Measurements from ENCODE around the gene SFTPA1. TPM values are rescaled to one million over a fixed set of nuclear protein-coding genes. Genes with fewer than 3 reads are reported as not detected.
A peak's percentile ranks its signal among the peaks of the same experiment; 100 is the strongest.
"Not testable (repeated sequence)": the region's sequence is repeated elsewhere in the genome, so short reads cannot be mapped to it uniquely, and the experiment has no call there.

Gene SFTPA1
- total RNA-seq, 2 donors from 2014 or later = not detected

DNA sequence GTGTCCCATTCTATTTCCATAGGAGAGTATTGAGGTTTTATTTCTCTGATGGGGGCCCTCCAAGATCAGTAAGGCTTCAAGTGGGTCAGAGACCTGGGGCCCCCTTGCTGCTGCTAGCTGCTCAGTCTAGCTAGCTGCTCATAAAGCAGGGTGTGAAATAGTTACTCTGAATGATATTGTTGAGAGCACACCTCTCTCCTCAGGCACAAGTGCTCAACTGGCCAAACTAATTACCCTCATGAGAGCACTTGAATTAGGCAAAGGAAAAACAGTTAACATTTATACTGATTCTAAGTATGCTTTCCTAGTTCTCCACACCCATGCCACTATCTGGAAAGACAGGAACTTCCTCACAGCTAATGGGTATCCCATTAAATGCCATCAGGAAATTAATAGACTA is 5.4 kb upstream of the SFTPA1 start:
- DNase-seq (no peak), ATAC-seq (no peak)
- intact Hi-C loops (cut with DNase I, micrococcal nuclease) = no loop called here

DNA sequence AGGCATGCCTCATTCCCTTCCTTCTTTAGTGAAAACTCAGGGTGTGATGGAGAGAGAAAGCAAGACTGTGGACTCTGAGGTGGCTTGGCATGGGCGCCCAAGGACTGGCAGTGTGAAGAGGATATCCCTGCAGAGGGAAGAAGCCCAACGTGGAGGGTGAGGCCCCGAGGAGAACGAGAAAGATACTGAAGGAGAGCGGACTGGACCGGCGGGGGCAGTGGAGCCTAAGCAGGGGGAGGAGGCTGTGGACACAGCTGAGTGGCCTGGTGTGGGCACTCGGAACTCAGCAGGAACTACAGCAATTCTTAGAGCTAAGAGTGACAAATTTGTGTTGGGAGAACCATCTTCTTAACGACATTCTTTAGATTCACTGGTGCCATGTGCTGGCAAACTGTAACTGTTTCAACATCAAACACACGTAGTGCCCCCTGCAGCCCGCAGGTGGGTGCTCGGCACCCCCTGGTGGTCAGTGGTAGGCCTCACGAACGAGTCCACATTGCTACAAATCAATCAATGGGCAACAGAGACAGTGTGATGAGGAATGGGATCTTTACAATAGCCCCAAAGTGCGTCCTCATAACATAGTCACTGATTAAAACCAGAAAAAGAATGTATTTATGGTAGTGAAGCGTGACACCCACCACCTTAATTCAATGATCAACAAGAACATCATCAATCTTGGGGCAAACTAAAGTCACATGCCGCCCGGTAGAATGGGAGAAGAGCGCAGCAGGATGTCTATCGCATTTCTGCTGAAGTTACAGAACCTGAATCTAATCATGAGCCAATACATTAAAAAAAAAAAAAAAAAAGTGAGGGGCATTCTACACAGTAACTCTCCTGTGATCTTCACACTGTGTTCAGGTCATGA is 2.0 kb upstream of the SFTPA1 start:
- DNase-seq (peak in 1 of 2 donors; percentile 58), ATAC-seq (peak; percentile 62)
- intact Hi-C loops (cut with DNase I, micrococcal nuclease) = no loop called here

DNA sequence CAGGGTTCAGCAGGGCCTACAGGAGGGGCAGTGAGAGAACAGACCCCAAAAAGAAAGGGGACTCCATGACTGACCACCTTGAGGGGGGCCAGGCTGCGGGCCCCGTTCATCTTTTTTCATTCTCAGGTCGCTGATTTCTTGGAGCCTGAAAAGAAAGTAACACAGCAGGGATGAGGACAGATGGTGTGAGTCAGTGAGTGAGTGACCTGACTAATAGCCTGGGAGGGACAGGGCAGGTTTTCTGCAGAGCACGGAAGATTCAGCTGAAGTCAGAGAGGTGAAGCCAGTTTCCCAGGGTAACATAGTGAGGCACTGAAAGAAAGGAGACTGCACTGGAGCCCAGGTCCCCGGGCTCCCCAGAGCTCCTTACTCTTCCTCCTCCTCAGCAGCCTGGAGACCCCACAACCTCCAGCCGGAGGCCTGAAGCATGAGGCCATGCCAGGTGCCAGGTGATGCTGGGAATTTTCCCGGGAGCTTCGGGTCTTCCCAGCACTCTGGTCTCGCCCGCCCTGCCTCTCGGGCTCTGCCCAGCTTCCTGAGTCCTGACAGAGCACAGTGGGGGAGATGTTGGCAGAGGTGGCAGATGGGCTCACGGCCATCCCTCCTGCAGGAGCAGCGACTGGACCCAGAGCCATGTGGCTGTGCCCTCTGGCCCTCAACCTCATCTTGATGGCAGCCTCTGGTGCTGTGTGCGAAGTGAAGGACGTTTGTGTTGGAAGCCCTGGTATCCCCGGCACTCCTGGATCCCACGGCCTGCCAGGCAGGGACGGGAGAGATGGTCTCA is 646 bp downstream of the SFTPA1 start:
- ATAC-seq; DNase-seq; intact Hi-C loops (cut with DNase I, micrococcal nuclease): not testable (repeated sequence)

DNA sequence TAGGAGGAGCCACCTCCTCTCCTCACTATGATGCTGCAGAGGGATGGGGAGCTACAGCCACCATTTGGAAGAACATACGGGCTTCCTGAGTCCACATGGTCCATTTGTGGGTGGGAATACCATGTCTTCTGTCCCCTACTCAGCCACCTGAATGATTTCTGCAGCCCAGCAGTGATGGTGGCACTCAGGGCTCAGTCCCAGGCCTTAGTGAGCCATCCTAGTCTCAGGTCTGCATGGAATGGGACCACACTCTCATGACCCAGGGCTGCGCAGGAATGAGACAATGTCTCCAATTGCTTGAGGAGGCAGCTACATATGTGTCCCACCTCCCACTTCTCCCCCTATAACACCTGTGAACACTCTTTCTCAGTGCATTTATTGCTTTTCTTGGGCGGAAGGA is 4.8 kb downstream of the SFTPA1 start:
- DNase-seq (no peak), ATAC-seq (no peak)
- intact Hi-C loops (cut with DNase I, micrococcal nuclease) = no loop called here

DNA sequence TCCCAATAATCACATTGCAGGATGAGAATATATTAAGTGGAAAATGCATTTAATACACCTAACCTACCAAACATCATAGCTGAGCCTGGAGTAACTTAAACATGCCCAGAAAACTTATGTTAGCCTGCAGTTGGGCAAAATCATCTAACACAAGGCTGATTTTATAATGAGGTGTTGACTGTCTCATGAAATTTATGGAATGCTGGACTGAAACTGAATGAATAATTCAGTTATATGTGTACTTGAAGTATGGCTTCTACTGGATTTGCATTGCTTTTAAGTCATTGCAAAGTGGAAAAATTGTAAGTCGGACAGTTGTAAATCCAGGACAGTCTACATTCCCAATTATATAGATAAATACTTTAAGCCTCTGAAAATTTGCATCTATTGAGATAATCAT is 5.4 kb downstream of the SFTPA1 start:
- ATAC-seq = no peak

DNA sequence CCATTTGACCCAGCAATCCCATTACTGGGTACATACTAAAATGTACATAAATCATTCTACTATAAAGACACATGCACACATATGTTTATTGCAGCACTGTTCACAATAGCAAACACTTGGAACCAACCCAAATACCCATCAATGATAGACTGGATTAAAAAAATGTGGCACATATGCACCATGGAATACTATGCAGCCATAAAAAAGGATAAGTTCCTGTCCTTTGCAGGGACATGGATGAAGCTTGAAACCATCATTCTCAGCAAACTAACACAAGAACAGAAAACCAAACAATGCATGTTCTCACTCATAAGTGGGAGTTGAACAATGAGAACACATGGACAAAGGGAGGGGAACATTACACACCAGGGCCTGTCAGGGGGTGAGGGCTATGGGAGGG is 12.9 kb downstream of the SFTPA1 start:
- intact Hi-C loops (cut with DNase I, micrococcal nuclease); DNase-seq; ATAC-seq: not testable (repeated sequence)

More for the DNA sequence above, 5.4 kb downstream of the SFTPA1 start:
- DNase-seq = no peak
- intact Hi-C loops (cut with DNase I, micrococcal nuclease) = no loop called here

DNA sequence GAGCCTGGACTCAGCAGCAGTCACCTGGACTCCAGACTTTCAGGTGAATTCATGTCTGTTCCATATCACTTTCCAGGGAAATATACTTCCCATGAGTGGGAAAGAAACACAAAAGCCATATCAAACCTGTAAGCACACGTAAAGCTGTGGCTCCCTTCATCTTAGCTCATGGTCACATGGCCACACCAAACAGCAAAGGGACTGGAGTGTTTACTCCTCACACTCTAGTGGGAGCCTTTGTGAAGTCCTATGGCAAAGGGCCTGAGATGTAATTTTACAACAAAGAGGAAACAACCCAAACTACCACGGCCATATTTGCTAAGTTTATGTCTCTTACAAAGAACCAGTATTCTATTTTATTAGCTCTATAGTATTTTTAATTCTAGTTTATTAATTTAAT is 16.3 kb downstream of the SFTPA1 start:
- intact Hi-C loops (cut with DNase I, micrococcal nuclease) = no loop called here
- ATAC-seq (no peak), DNase-seq (no peak)

DNA sequence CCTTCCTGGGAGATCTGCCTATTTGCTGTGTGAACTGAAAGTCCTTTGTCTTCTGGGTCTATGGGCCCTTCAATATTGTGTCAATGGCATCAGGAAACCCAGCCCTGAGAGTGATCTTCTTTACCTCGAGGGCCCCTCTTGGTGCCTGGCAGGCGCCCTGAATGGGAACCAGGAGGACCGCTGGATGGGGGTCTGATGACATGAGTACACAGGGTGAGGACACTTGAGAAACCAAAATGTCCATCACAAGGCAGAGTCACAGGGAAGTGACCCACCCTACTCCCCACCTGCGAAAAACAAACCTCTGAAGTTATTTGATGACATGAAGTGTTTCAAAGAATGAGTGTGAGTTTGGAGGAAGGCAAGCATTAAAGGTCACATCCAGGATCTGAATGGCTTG is 17.3 kb downstream of the SFTPA1 start:
- ATAC-seq (no peak), DNase-seq (no peak)
- intact Hi-C loops (cut with DNase I, micrococcal nuclease) = no loop called here

DNA sequence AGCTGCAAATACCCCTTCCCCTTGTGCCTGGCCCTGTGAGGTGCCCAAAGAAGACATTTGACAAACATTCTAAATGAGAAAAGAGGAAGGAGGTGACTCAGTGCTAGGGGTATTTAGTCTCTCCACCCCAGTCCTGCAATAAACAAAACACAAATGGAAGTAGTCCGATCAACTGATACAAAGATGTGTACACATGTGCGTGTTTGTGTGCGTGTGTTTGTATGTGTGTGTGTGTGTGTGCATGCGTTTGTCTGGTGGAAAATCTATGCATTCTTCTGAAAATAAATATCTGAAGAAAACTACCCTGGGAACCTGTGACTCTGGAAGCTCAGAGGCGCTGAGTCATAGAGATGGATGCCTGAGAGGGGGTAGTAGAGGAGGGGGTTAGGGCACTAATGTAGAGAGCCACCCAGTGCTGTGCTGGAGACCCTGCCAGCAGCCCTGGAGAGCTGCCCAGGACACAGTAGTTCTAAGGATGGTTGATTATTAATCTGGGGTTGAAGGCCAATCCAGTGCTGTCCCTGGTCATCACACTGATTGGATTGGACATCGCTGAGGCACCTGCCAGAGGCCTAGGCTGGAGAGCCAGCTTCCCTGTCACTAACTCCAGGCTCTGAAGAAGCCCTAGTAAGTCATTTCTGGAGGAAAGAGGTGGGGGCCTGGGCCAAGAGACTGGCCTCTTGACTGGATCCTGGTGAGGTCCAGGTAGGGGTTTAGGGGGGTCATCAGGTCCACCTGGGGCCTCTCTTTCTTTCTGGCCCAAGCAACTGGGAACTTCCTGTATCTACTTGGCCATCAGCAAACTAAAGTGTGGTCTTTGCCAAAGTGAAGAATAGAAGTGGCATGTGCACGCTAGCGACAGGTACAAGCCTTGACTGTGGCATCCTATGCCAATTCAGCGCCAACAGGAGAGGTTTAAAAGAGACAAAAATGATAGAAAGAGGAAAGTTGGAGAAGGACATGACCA is 18.5 kb downstream of the SFTPA1 start:
- ATAC-seq (no peak), DNase-seq (no peak)
- intact Hi-C loops (cut with DNase I, micrococcal nuclease) = no loop called here

DNA sequence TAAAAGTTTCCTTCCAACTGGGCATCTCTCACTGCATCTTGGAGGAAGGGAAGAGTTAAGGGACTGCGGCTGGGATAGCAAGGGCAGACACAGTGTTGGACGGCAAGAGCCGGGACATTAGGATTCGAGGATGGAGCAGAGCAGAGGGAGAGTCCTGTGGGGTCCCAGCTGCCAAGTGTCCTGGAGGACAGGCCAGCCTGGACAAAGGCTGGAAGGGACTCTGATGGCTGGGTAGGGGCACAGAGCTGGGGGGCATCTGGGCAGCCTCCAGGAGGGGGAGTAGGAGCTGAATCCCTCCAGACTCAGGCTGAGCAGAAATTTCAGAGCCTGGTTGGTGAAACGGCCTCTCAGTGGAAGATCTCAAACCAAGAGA is 19.2 kb downstream of the SFTPA1 start:
- intact Hi-C loops (cut with DNase I, micrococcal nuclease) = no loop called here
- ATAC-seq (no peak), DNase-seq (no peak)

DNA sequence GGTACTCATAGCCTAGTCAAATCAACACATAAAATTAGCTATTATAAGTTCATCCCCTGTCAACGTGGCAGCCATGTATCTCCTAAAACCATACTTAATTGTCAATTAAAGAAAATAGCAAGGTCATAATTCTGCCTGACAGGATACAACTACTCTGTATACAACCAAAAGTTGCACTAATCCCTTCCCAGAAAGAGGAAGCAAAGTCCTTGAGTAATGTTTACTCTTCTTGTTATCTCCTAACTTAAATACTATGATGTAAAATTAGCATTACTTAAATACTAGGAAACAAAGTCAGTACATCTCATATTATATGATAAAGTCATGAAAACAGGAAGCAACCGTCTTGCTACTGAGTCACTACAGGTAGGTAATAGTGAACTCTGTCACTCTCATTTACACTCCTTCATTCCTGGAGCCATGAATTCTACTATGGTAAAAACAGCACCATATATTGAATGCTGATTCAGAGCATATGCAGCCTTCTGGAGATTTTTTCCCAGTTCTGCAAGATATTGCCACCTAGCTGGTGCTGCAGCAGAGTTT is 26.0 kb downstream of the SFTPA1 start:
- ATAC-seq = peak; percentile 49

DNA sequence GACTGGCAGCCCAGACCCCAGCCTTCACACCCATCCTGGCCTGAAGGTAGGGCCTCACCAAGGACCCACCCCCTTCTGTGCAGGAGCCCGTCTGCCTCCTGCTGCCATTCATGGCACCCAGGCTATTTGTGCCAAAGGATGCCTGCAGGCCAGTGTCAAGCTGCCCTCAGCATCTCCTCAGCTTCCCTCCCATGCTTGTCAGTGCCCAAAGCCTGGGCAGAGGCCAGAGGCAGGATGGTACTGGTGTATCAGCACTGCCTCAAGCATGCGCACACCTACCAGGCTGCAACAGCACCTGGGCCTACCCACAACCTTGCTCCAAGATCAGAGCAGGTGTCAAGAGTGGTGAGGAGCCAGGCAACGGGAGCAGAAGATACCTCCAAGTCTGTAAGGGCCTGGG is 27.6 kb downstream of the SFTPA1 start:
- intact Hi-C loops (cut with DNase I, micrococcal nuclease) = no loop called here
- no peak for DNase-seq
- no peak for ATAC-seq

More for the DNA sequence above, 26.0 kb downstream of the SFTPA1 start:
- DNase-seq; intact Hi-C loops (cut with DNase I, micrococcal nuclease): not testable (repeated sequence)

DNA sequence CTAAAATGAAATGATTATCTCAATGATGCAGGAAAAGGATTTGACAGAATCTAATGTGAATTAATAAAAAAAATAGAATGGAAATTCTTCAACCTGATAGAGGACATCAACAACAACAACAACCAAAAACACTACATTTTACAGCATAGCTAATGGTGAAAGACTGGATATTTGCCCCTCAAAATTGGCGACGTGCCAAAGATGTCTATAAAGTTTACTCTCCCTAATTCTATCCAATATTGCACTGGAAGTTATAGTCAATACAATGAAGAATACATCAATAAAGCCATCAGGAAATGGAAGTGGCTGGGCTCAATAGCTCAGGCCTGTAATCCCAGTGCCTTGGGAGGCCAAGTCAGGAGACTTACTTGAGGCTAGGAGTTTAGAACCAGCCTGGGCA is 42.0 kb downstream of the SFTPA1 start:
- DNase-seq; ATAC-seq; intact Hi-C loops (cut with DNase I, micrococcal nuclease): not testable (repeated sequence)

DNA sequence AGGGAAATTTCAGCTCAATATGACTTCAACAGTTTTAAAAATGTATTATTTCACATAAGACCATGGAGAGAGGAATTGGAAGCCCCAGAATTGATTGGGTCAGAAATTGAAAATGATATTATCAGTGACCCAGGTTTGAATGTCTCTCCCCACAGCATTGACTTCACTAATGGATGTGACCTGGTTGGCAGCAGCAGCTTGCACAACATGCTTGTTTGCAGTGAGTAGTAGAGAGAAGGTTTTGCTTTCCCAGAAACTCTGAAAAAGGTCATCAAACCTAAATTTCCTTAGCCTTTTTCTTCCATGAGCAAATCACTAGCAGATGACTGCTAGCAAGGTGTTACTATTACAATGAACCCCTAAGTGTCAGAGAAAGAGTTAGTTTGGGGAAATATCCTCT is 52.5 kb downstream of the SFTPA1 start:
- intact Hi-C loops (cut with DNase I, micrococcal nuclease); ATAC-seq; DNase-seq: not testable (repeated sequence)

DNA sequence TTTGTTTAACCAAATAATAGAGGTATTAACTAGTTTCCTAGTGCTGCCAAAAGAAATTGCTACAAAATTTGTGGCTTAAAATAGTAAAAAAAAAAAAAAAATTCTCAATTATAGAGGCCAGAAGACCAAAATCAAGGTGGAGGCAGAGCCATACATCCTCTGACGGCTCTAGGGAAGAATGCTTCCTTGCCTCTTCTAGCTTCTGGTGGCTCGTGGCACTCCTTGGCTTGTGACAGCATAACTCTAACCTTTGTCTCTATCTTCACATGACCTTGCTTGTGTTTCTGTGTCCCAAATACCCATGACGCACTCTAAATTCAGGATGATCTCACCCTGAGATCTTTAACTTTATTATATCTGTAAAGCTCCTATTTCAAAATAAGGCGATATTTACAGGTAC is 53.9 kb downstream of the SFTPA1 start:
- ATAC-seq; DNase-seq; intact Hi-C loops (cut with DNase I, micrococcal nuclease): not testable (repeated sequence)
